UCSD-AML1 (cell line): Measurements from ENCODE around the gene MLXIPL.
"Not testable (repeated sequence)": the region's sequence is repeated elsewhere in the genome, so short reads cannot be mapped to it uniquely, and the experiment has no call there.

Experiments
- DNase-seq: peaks from one replicate; lab custom pipeline; 2025; ENCODE audit not compliant: unreplicated experiment; lab: John Stamatoyannopoulos, UW

The MLXIPL gene

GRCh38 chr7:73555411-73555982 lies 68.8 kb downstream of the MLXIPL start:
- no peak for DNase-seq

GRCh38 chr7:73550093-73550492 lies 74.2 kb downstream of the MLXIPL start:
- not testable (repeated sequence) for DNase-seq

GRCh38 chr7:73549176-73549575 lies 75.1 kb downstream of the MLXIPL start:
- no peak for DNase-seq

DNA sequence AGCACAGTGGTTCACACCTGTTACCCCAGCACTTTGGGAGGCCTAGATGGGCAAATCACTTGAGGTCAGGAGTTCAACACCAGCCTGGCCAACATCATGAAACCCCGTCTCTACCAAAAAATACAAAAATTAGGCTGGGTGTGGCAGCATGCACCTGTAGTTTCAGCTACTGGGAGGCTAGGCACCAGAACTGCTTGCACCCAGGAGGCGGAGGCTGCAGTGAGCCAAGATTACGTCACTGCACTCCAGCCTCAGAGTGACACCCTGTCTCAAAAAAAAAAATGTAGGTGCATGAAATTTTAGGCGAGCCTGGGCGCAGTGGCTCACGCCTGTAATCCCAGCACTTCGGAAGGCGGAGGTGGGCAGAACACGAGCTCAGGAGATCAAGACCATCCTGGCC lies 76.5 kb downstream of the MLXIPL start:
- no peak for DNase-seq

DNA sequence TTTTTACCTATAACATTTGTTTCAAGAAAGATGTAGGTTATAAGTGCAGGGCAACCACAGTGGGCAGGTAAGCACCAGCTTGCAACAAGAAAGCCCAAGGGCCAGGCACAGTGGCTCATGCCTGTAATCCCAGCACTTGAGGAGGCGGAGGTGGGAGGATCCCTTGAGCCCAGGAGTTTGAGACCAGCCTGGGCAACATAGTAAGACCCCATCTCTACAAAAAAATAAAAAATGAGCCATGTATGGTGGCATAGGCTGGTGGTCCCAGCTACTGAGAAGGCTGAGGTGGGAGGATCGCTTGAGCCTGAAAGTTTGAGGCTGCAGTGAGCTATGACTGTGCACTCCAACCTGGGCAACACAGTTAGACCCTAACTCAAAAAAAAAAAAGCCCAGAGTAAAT lies 79.6 kb downstream of the MLXIPL start:
- no peak for DNase-seq
